Fibroblast of lung (primary cell): ENCODE measurements around the gene TSSK6. TPM values are rescaled to one million over a fixed set of nuclear protein-coding genes. Genes with fewer than 3 reads are reported as not detected.

Experiments used
- DNase-seq, 2 donors: peaks; one replicate each; pipeline versions ENCODE4 v3.0.0 to v3.0.0-alpha.2; 2010; ENCODE audit warnings: low read depth in 2 of 2
- H2AFZ ChIP-seq: 2 replicates; pipeline ENCODE4 v1.5.1; 2012; ENCODE audit warnings: low read length, control low read depth, inconsistent platforms
- H3K27ac ChIP-seq: 2 replicates; pipeline ENCODE4 v1.5.1; 2011; ENCODE audit warnings: low read length, control low read depth; ENCODE audit not compliant: insufficient read depth
- H3K27me3 ChIP-seq: 2 replicates; pipeline ENCODE4 v1.5.1; 2011; ENCODE audit warnings: mild to moderate bottlenecking, low read length; ENCODE audit not compliant: control insufficient read depth, insufficient read depth
- H3K36me3 ChIP-seq: 2 replicates; pipeline ENCODE4 v1.5.1; 2011; ENCODE audit warnings: low read length; ENCODE audit not compliant: control insufficient read depth, insufficient read depth
- H3K4me1 ChIP-seq: 2 replicates; pipeline ENCODE4 v1.5.1; 2011; ENCODE audit warnings: low read length; ENCODE audit not compliant: control insufficient read depth, insufficient read depth; ENCODE audit errors: extremely low read depth
- H3K4me2 ChIP-seq: 2 replicates; pipeline ENCODE4 v1.5.1; 2011; ENCODE audit warnings: low read length, control low read depth; ENCODE audit not compliant: insufficient read depth; ENCODE audit errors: extremely low read depth
- H3K4me3 ChIP-seq, 4 experiments: fragments of 200-600 bp in 1 of 4; sonication (generic) in 1 of 4; replicated peaks in 1 of 4; 2 replicates each; pipeline ENCODE4 v1.5.1; 2011 to 2016; ENCODE audit warnings: low read length in 4 of 4, low read depth in 3 of 4, mild to moderate bottlenecking in 3 of 4, control low read depth in 2 of 4, inconsistent platforms in 1 of 4, mixed read lengths in 1 of 4; ENCODE audit not compliant: insufficient read depth in 1 of 4; ENCODE audit errors: control extremely low read depth in 1 of 4
- H3K79me2 ChIP-seq: 2 replicates; pipeline ENCODE4 v1.5.1; 2012; ENCODE audit warnings: mild to moderate bottlenecking, low read length, inconsistent platforms; ENCODE audit not compliant: control insufficient read depth, insufficient read depth
- H3K9ac ChIP-seq: 2 replicates; pipeline ENCODE4 v1.5.1; 2011; ENCODE audit warnings: mild to moderate bottlenecking, low read length, control low read depth; ENCODE audit not compliant: insufficient read depth
- H3K9me3 ChIP-seq: 2 replicates; pipeline ENCODE4 v1.5.1; 2012; ENCODE audit warnings: low read depth, low read length; ENCODE audit not compliant: control insufficient read depth, insufficient read depth
- H4K20me1 ChIP-seq: 2 replicates; pipeline ENCODE4 v1.5.1; 2011; ENCODE audit warnings: low read length; ENCODE audit not compliant: control insufficient read depth, insufficient read depth; ENCODE audit errors: extremely low read depth
- EZH2 ChIP-seq: IDR thresholded peaks from 2 replicates; pipeline ENCODE4 v1.5.1; 2012; ENCODE audit warnings: low read length, control low read depth, mild to moderate bottlenecking; ENCODE audit errors: missing control alignments
- polyA plus RNA-seq, 2 donors: library from polyadenylated mRNA; depleted of rRNA in 1 of 2; stranded (reverse) in 1 of 2; unstranded in 1 of 2; fragments of >200 nt; gene quantifications; 2 replicates each; pipeline ENCODE4 v1.2.1, GENCODE V29; 2011 to 2012; ENCODE audit warnings: missing spikeins in 1 of 2
- total RNA-seq: library from RNA; depleted of rRNA; stranded (reverse); fragments of >200 nt; gene quantifications from 2 replicates; pipeline ENCODE4 v1.2.1, GENCODE V29; 2014
- TF ChIP-seq, protein P1 (sequence below), 2 donors: IDR thresholded peaks in 1 of 2; conservative IDR thresholded peaks in 1 of 2; 1 replicate in 1 of 2; 2 replicates in 1 of 2; pipeline ENCODE4 v1.5.1; 2011 to 2012; ENCODE audit warnings: low read length in 2 of 2, control low read depth in 1 of 2, inconsistent platforms in 1 of 2, low read depth in 1 of 2, mild to moderate bottlenecking in 1 of 2

Gene TSSK6
- total and polyA plus RNA-seq, 2 donors (not counting 1 experiment from before 2014, with no cell fraction given): 0.47 to 5.8 TPM

DNA sequence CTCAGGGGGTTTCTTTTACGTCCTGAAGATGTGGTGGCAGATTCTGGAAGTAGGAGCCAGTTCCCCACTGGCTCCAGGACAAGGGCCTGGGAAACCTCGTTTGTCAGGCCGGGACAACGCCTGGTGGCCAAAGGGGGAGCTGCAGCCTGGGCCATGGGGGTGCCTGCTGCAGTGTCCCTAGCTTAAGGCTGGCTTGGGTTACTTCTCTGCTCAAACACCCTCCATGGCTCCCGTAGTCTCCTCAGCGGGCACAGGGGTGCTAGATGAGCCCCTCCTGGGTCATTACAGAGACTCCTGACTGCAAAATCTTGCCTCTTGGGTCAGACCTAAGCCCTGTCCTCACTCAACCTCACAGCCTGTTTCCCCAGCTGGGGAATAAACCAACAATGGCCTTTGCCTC, 37.5 kb upstream of the TSSK6 start:
- no peaks in the 10 kb centered on the region for H3K4me1 ChIP-seq
- no peak overlapping the region for H3K4me3 ChIP-seq
- DNase-seq: peak; percentile 21 to 29
- no peak overlapping the region for H3K27ac ChIP-seq
- no peak overlapping the region for H3K4me2 ChIP-seq
- H3K9ac ChIP-seq: no peak overlapping the region
- H2AFZ ChIP-seq: no peak overlapping the region
- H3K36me3 ChIP-seq: no peaks in the 10 kb centered on the region
- H3K79me2 ChIP-seq: no peaks in the 10 kb centered on the region
- H3K27me3 ChIP-seq: peaks cover 7% of the 10 kb centered on the region
- no peaks in the 10 kb centered on the region for H4K20me1 ChIP-seq
- TF ChIP-seq EZH2: no peak
- TF ChIP-seq, protein P1, sequence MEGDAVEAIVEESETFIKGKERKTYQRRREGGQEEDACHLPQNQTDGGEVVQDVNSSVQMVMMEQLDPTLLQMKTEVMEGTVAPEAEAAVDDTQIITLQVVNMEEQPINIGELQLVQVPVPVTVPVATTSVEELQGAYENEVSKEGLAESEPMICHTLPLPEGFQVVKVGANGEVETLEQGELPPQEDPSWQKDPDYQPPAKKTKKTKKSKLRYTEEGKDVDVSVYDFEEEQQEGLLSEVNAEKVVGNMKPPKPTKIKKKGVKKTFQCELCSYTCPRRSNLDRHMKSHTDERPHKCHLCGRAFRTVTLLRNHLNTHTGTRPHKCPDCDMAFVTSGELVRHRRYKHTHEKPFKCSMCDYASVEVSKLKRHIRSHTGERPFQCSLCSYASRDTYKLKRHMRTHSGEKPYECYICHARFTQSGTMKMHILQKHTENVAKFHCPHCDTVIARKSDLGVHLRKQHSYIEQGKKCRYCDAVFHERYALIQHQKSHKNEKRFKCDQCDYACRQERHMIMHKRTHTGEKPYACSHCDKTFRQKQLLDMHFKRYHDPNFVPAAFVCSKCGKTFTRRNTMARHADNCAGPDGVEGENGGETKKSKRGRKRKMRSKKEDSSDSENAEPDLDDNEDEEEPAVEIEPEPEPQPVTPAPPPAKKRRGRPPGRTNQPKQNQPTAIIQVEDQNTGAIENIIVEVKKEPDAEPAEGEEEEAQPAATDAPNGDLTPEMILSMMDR (conservative IDR thresholded peaks at IDR 0.05 in 1 of 2, IDR thresholded peaks at IDR 0.05 in 1 of 2; ENCODE audit: low read depth in 1 of 2, low read length in 2 of 2): peak; percentile 52 to 76
- H3K9me3 ChIP-seq: no peaks in the 10 kb centered on the region

DNA sequence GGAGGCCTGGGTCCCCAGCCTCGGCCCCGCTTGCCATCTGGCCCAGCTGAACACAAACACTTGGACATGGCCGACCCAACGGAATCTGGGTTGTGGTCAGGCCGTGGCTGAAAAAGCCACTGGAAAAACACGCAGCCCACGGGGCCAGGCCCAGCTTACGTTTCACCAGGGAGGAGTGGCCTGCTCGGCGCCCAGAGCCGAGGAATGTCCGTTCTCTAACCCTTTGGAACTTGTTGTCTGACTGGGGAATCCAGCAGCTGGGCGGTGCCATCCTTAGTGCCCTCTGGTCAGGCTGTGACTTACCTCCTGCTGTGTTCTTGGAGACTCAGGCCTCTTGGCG, 36.5 kb upstream of the TSSK6 start:
- Histone ChIP-seq H3K9ac (no peak overlapping the region), H3K4me2 (no peak overlapping the region), H3K36me3 (no peaks in the 10 kb centered on the region), H3K4me3 (no peak overlapping the region), H3K4me1 (no peaks in the 10 kb centered on the region), H3K27ac (no peak overlapping the region), H3K27me3 (peaks cover 7% of the 10 kb centered on the region), H3K9me3 (no peaks in the 10 kb centered on the region), H3K79me2 (no peaks in the 10 kb centered on the region), H2AFZ (no peak overlapping the region), H4K20me1 (no peaks in the 10 kb centered on the region)
- TF ChIP-seq, protein P1 (conservative IDR thresholded peaks at IDR 0.05 in 1 of 2, IDR thresholded peaks at IDR 0.05 in 1 of 2; ENCODE audit: low read depth in 1 of 2, low read length in 2 of 2): no peak
- no peak for TF ChIP-seq EZH2
- peak in 1 of 2 donors; percentile 74 for DNase-seq

DNA sequence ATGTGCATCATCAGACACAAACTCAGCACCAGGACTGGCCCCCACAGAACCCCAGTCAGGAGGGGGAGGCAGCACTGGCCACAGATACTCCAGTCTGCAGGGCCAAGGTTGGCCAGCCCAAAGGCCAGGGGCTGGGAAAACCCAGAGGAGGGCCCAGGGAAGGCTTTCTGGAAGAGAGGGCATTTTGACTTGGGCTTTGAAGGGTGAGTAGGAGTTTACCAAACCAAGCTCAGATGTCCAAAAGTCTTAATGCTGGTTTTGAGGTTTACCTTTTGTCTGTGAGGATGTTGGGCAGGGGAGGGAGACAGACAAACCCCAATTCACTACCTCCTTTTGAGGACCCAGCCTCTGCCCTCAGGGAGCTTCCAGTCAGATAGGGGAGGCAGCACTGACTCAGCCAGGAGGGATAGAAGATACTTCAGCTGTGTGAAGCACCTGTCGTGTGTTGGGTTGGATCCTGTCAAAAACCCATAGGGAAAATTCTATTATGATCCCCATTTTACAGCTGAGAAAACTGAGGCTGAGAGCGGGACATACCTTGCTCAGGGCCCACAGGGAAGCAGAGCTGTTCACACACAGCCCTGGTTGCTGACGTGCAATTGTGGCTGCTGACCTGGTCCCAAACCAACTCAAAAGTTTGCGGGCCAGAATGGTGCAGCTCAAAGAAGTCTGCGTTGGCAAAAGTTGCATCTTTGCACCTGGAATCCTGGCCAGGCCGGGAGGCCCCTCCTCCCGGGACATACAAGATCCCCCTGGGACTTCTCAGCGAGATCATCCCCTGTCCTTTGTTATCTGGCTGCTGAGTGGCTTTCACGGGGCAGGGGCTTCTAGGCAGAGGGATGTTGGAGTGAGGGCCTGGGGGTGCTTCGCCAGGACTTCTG, 35.9 kb upstream of the TSSK6 start:
- Histone ChIP-seq H3K4me1 (no peaks in the 10 kb centered on the region), H3K4me2 (no peak overlapping the region), H3K79me2 (no peaks in the 10 kb centered on the region), H3K9ac (no peak overlapping the region), H3K36me3 (no peaks in the 10 kb centered on the region), H3K4me3 (no peak overlapping the region), H3K27ac (no peak overlapping the region), H3K9me3 (no peaks in the 10 kb centered on the region), H2AFZ (no peak overlapping the region), H3K27me3 (peaks cover 7% of the 10 kb centered on the region), H4K20me1 (no peaks in the 10 kb centered on the region)
- DNase-seq: peak in 1 of 2 donors; percentile 32
- no peak for TF ChIP-seq EZH2
- TF ChIP-seq, protein P1 (conservative IDR thresholded peaks at IDR 0.05 in 1 of 2, IDR thresholded peaks at IDR 0.05 in 1 of 2; ENCODE audit: low read depth in 1 of 2, low read length in 2 of 2): no peak
